Testis (tissue), 2 donors: Measurements from ENCODE around the gene GET4.

ENCODE experiments used
- CTCF ChIP-seq, 3 experiments: fragments of 450-650 bp in 2 of 3; fragments of 200-600 bp in 1 of 3; sonication (generic) in 1 of 3; IDR thresholded peaks; one replicate each; pipeline ENCODE4 v1.5.1; 2016 to 2019; ENCODE audit warnings: antibody characterized with exemption in 3 of 3, mild to moderate bottlenecking in 2 of 3, moderate library complexity in 1 of 3
- POLR2A ChIP-seq: fragments of 450-650 bp; IDR thresholded peaks from one replicate; pipeline ENCODE4 v1.6.1; 2017; ENCODE audit warnings: antibody characterized with exemption, mild to moderate bottlenecking, moderate library complexity

DNA sequence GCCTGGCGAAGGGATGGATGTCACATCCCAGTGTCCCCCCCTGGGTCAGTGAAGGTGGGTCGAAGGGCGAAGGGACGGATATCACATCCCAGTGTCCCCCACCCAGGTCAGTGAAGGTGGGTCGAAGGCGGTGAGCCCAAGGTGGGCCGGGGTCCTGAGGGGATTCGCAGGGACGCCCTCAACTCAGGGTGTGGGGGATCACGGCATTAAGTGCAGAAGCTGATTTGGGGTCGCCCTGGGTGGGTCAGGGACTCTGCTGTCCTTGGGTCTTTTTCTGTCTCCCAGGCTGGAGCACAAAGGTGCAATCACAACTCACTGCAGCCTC lies 56.3 kb downstream of the GET4 start:
- TF ChIP-seq CTCF (IDR thresholded peaks at IDR 0.05), result no peak
- TF ChIP-seq POLR2A, result no peak
